Astrocyte (in vitro differentiated cells and primary cell): ENCODE results near the gene PAIP2B. TPM values are rescaled to one million over a fixed set of nuclear protein-coding genes. Genes with fewer than 3 reads are reported as not detected.
A peak's percentile ranks its signal among the peaks of the same experiment; 100 is the strongest.
"Not testable (repeated sequence)": the region's sequence is repeated elsewhere in the genome, so short reads cannot be mapped to it uniquely, and the experiment has no call there.

Experiments
- DNase-seq: peaks from one replicate; pipeline ENCODE4 v3.0.0-alpha.2; 2010; ENCODE audit warnings: low read depth
- FAIRE-seq: peaks from 2 replicates; lab custom pipeline; 2011; peaks lifted over from hg19 to GRCh38; lab: Jason Lieb, UNC
- H2AFZ ChIP-seq: 2 replicates; pipeline ENCODE4 v1.6.0; 2012; ENCODE audit warnings: low read depth, low read length, inconsistent platforms
- H3K27ac ChIP-seq: 2 replicates; pipeline ENCODE4 v1.5.1; 2011; ENCODE audit warnings: low read depth, low read length, inconsistent platforms
- H3K27me3 ChIP-seq: 2 replicates; pipeline ENCODE4 v1.6.0; 2011; ENCODE audit warnings: low read length, inconsistent platforms; ENCODE audit not compliant: insufficient read depth
- H3K36me3 ChIP-seq: 2 replicates; pipeline ENCODE4 v1.5.1; 2011; ENCODE audit warnings: low read length, inconsistent platforms; ENCODE audit not compliant: insufficient read depth
- H3K4me1 ChIP-seq: 2 replicates; pipeline ENCODE4 v1.5.1; 2011; ENCODE audit warnings: low read length, inconsistent platforms; ENCODE audit not compliant: insufficient read depth
- H3K4me2 ChIP-seq: 2 replicates; pipeline ENCODE4 v1.6.0; 2012; ENCODE audit warnings: low read length, inconsistent platforms
- H3K4me3 ChIP-seq: 2 replicates; pipeline ENCODE4 v1.5.1; 2011; ENCODE audit warnings: low read depth, mild to moderate bottlenecking, low read length, inconsistent platforms; ENCODE audit not compliant: insufficient read depth
- H3K79me2 ChIP-seq: 2 replicates; pipeline ENCODE4 v1.6.0; 2012; ENCODE audit warnings: mild to moderate bottlenecking, low read length, inconsistent platforms; ENCODE audit not compliant: insufficient read depth
- H3K9ac ChIP-seq: 2 replicates; pipeline ENCODE4 v1.6.0; 2012; ENCODE audit warnings: mild to moderate bottlenecking, low read length, inconsistent platforms
- H3K9me3 ChIP-seq: 2 replicates; pipeline ENCODE4 v1.5.1; 2012; ENCODE audit warnings: low read depth, mild to moderate bottlenecking, low read length, inconsistent platforms; ENCODE audit not compliant: insufficient read depth
- H4K20me1 ChIP-seq: 2 replicates; pipeline ENCODE4 v1.6.0; 2012; ENCODE audit warnings: low read length, inconsistent platforms; ENCODE audit not compliant: insufficient read depth
- H3K27ac Mint-ChIP-seq: one replicate; pipeline ENCODE4 v1.8.0; 2021; ENCODE audit warnings: mild to moderate bottlenecking, mixed read lengths; ENCODE audit not compliant: unreplicated experiment
- H3K27me3 Mint-ChIP-seq: one replicate; pipeline ENCODE4 v1.8.0; 2021; ENCODE audit warnings: low read depth, mixed read lengths; ENCODE audit not compliant: unreplicated experiment
- H3K36me3 Mint-ChIP-seq: one replicate; pipeline ENCODE4 v1.8.0; 2021; ENCODE audit warnings: low read depth, mixed read lengths; ENCODE audit not compliant: unreplicated experiment
- H3K4me1 Mint-ChIP-seq: one replicate; pipeline ENCODE4 v1.8.0; 2021; ENCODE audit warnings: low read depth, mixed read lengths; ENCODE audit not compliant: unreplicated experiment
- H3K4me3 Mint-ChIP-seq: one replicate; pipeline ENCODE4 v1.8.0; 2021; ENCODE audit warnings: mild to moderate bottlenecking, moderate library complexity, mixed read lengths; ENCODE audit not compliant: unreplicated experiment
- H3K9me3 Mint-ChIP-seq: one replicate; pipeline ENCODE4 v1.8.0; 2021; ENCODE audit warnings: mild to moderate bottlenecking, mixed read lengths; ENCODE audit not compliant: unreplicated experiment
- CTCF ChIP-seq: IDR thresholded peaks from 2 replicates; pipeline ENCODE4 v1.5.1; 2011; ENCODE audit warnings: low read depth, mild to moderate bottlenecking, inconsistent platforms, low read length, moderate library complexity; ENCODE audit not compliant: insufficient read depth
- EZH2 ChIP-seq: IDR thresholded peaks from 2 replicates; pipeline ENCODE4 v1.6.1; 2012; ENCODE audit warnings: mild to moderate bottlenecking, low read length, inconsistent platforms; ENCODE audit not compliant: insufficient read depth
- total RNA-seq: library from RNA; stranded (reverse); gene quantifications from 2 replicates; pipeline ENCODE4 v1.2.1, GENCODE V29; 2021

PAIP2B gene
- total RNA-seq, 1 donor from 2014 or later: 1.7 TPM

- TF ChIP-seq CTCF: no peak
- TF ChIP-seq EZH2: no peak
- Histone ChIP-seq H3K4me3 (no peak overlapping the region), H3K4me2 (no peak overlapping the region), H3K9me3 (no peaks in the 10 kb centered on the region), H3K27me3 (peaks cover 2% of the 10 kb centered on the region), H3K79me2 (no peaks in the 10 kb centered on the region), H3K27ac (no peak overlapping the region), H3K9ac (no peak overlapping the region), H4K20me1 (no peaks in the 10 kb centered on the region), H3K36me3 (no peaks in the 10 kb centered on the region), H3K4me1 (no peaks in the 10 kb centered on the region), H2AFZ (no peak overlapping the region)
- Mint-ChIP-seq H3K27ac (no peak overlapping the region), H3K4me3 (no peak overlapping the region), H3K27me3 (no peaks in the 10 kb centered on the region), H3K4me1 (peaks cover 3% of the 10 kb centered on the region), H3K36me3 (no peaks in the 10 kb centered on the region), H3K9me3 (peaks cover 2% of the 10 kb centered on the region)
- FAIRE-seq (no peak), DNase-seq (no peak)
These were observed 39.9 kb downstream of the PAIP2B start for GRCh38 chr2:71186973-71187372.

- not testable (repeated sequence) for H3K4me1 Mint-ChIP-seq, H3K9me3 Mint-ChIP-seq, H3K27me3 ChIP-seq, H3K4me2 ChIP-seq, H3K79me2 ChIP-seq, H3K27ac ChIP-seq, H3K4me3 ChIP-seq, H3K27me3 Mint-ChIP-seq, H3K4me1 ChIP-seq, H3K9me3 ChIP-seq, H4K20me1 ChIP-seq, H3K36me3 Mint-ChIP-seq, H3K9ac ChIP-seq, DNase-seq, H2AFZ ChIP-seq, H3K27ac Mint-ChIP-seq, H3K4me3 Mint-ChIP-seq, H3K36me3 ChIP-seq
- FAIRE-seq: peak; percentile 86
These were observed 43.4 kb downstream of the PAIP2B start for GRCh38 chr2:71183306-71184115.

GRCh38 chr2:71181316-71181715, 45.6 kb downstream of the PAIP2B start:
- no peak overlapping the region for H3K4me2 ChIP-seq
- no peak overlapping the region for H3K27ac ChIP-seq
- H3K27ac Mint-ChIP-seq: no peak overlapping the region
- H3K9me3 Mint-ChIP-seq: peaks cover 1% of the 10 kb centered on the region
- H3K36me3 Mint-ChIP-seq: no peaks in the 10 kb centered on the region
- no peaks in the 10 kb centered on the region for H3K79me2 ChIP-seq
- DNase-seq: no peak
- no peaks in the 10 kb centered on the region for H3K9me3 ChIP-seq
- H3K4me3 Mint-ChIP-seq: no peak overlapping the region
- H3K27me3 ChIP-seq: peaks cover 4% of the 10 kb centered on the region
- no peaks in the 10 kb centered on the region for H3K36me3 ChIP-seq
- no peaks in the 10 kb centered on the region for H3K4me1 ChIP-seq
- peaks cover 20% of the 10 kb centered on the region for H3K27me3 Mint-ChIP-seq
- H4K20me1 ChIP-seq: no peaks in the 10 kb centered on the region
- FAIRE-seq: no peak
- TF ChIP-seq EZH2 (no peak), CTCF (no peak)
- H2AFZ ChIP-seq: no peak overlapping the region
- no peak overlapping the region for H3K4me3 ChIP-seq
- H3K4me1 Mint-ChIP-seq: peaks cover 6% of the 10 kb centered on the region
- H3K9ac ChIP-seq: no peak overlapping the region

- not testable (repeated sequence) for H3K79me2 ChIP-seq, H3K9ac ChIP-seq, H3K4me1 ChIP-seq, H3K27ac Mint-ChIP-seq, H3K36me3 Mint-ChIP-seq, H3K27ac ChIP-seq, H3K9me3 Mint-ChIP-seq, H3K4me1 Mint-ChIP-seq, H3K4me3 ChIP-seq, H4K20me1 ChIP-seq, H3K36me3 ChIP-seq, FAIRE-seq, H3K4me2 ChIP-seq, DNase-seq, H3K4me3 Mint-ChIP-seq, H3K9me3 ChIP-seq, H2AFZ ChIP-seq
- peaks cover 12% of the 10 kb centered on the region for H3K27me3 ChIP-seq
- H3K27me3 Mint-ChIP-seq: peaks cover 35% of the 10 kb centered on the region
These were observed 48.1 kb downstream of the PAIP2B start for GRCh38 chr2:71178836-71179235.
